B cell (primary cell): ENCODE results near the gene MYL6B. TPM values are rescaled to one million over a fixed set of nuclear protein-coding genes. Genes with fewer than 3 reads are reported as not detected.
"Not testable (repeated sequence)": the region's sequence is repeated elsewhere in the genome, so short reads cannot be mapped to it uniquely, and the experiment has no call there.

Source experiments
- ATAC-seq: fragments of 200-7000 bp; cut with Tn5 transposase; one replicate; pipeline ENCODE4 v1.10.0; 2021; ENCODE audit warnings: low read depth, mild to moderate bottlenecking, moderate number of reproducible peaks, moderate library complexity
- CTCF ChIA-PET: fragments of 350-600 bp; sonication (Branson Sonifier 250); formaldehyde crosslinking; loops from one replicate; lab custom pipeline; 2021; ENCODE audit warnings: antibody characterized with exemption, inconsistent platforms; lab: Charles Lee
- POLR2A ChIA-PET: fragments of 350-600 bp; sonication (Branson Sonifier 250); formaldehyde crosslinking; loops from one replicate; lab custom pipeline; 2021; ENCODE audit warnings: antibody characterized with exemption; lab: Charles Lee
- DNase-seq: peaks from one replicate; pipeline ENCODE4 v3.0.0; 2013
- H2AFZ ChIP-seq: 2 replicates; pipeline ENCODE4 v1.6.1; 2012; ENCODE audit warnings: mild to moderate bottlenecking, low read depth, low read length; ENCODE audit not compliant: insufficient read depth, poor library complexity, severe bottlenecking
- H3K27ac ChIP-seq, 2 donors: 1 replicate in 1 of 2; 2 replicates in 1 of 2; pipeline ENCODE4 v1.5.1; 2012 to 2013; ENCODE audit warnings: low read length in 2 of 2, mild to moderate bottlenecking in 2 of 2, moderate library complexity in 1 of 2
- H3K27me3 ChIP-seq, 4 experiments: fragments of 200-600 bp in 1 of 4; sonication (generic) in 1 of 4; replicated peaks in 1 of 4; 1 replicate in 2 of 4; 2 replicates in 2 of 4; pipeline versions ENCODE4 v1.6.1 to v1.7.0; 2013 to 2016; ENCODE audit warnings: low read length in 3 of 4, mild to moderate bottlenecking in 2 of 4, mixed read lengths in 1 of 4, moderate library complexity in 1 of 4; ENCODE audit not compliant: insufficient read depth in 4 of 4, control insufficient read depth in 3 of 4; ENCODE audit errors: control extremely low read depth in 1 of 4
- H3K36me3 ChIP-seq, 2 experiments: replicated peaks in 1 of 2; 1 replicate in 1 of 2; 2 replicates in 1 of 2; pipeline versions ENCODE4 v1.6.1 to v1.7.1; 2013; ENCODE audit warnings: low read length in 1 of 2; ENCODE audit not compliant: insufficient read depth in 2 of 2, control insufficient read depth in 1 of 2; ENCODE audit errors: control extremely low read depth in 1 of 2, extremely low read depth in 1 of 2
- H3K4me1 ChIP-seq, 2 donors: fragments of 200-600 bp in 1 of 2; sonication (generic) in 1 of 2; 1 replicate in 1 of 2; 2 replicates in 1 of 2; pipeline versions ENCODE4 v1.5.1 to v1.6.1; 2013 to 2017; ENCODE audit warnings: low read length in 2 of 2; ENCODE audit not compliant: control insufficient read depth in 2 of 2, insufficient read depth in 2 of 2
- H3K4me2 ChIP-seq: replicated peaks from 2 replicates; pipeline ENCODE3; 2012; ENCODE audit warnings: mild to moderate bottlenecking, low read depth, low read length; ENCODE audit not compliant: poor library complexity, severe bottlenecking
- H3K4me3 ChIP-seq, 5 experiments: fragments of 200-600 bp in 1 of 5; sonication (generic) in 1 of 5; 1 replicate in 3 of 5; 2 replicates in 2 of 5; pipeline versions ENCODE4 v1.5.1 to v1.7.0; 2011 to 2016; ENCODE audit warnings: low read length in 4 of 5, mild to moderate bottlenecking in 4 of 5, low read depth in 2 of 5, control low read depth in 1 of 5, moderate library complexity in 1 of 5; ENCODE audit not compliant: insufficient read depth in 1 of 5; ENCODE audit errors: control extremely low read depth in 1 of 5, extremely low read depth in 1 of 5
- H3K79me2 ChIP-seq: fragments of 200-600 bp; sonication (generic); one replicate; pipeline ENCODE4 v1.6.0; 2016; ENCODE audit warnings: low read length; ENCODE audit not compliant: control insufficient read depth, insufficient read depth
- H3K9ac ChIP-seq: fragments of 200-600 bp; sonication (generic); 2 replicates; pipeline ENCODE4 v1.6.1; 2017; ENCODE audit warnings: mild to moderate bottlenecking, low read length, moderate library complexity
- H3K9me3 ChIP-seq, 3 donors: one replicate each; pipeline versions ENCODE4 v1.6.1 to v1.7.1; 2013; ENCODE audit warnings: low read length in 2 of 3; ENCODE audit not compliant: control insufficient read depth in 2 of 3, insufficient read depth in 1 of 3; ENCODE audit errors: control extremely low read depth in 1 of 3
- H4K20me1 ChIP-seq: 2 replicates; pipeline ENCODE4 v1.6.0; 2012; ENCODE audit warnings: mild to moderate bottlenecking, low read length; ENCODE audit not compliant: insufficient read depth, control insufficient read depth, poor library complexity, severe bottlenecking
- H3K27ac Mint-ChIP-seq: one replicate; pipeline ENCODE4 v1.8.0; 2021; ENCODE audit warnings: mixed read lengths
- H3K27me3 Mint-ChIP-seq: one replicate; pipeline ENCODE4 v1.8.0; 2021; ENCODE audit warnings: mixed read lengths
- H3K4me1 Mint-ChIP-seq: one replicate; pipeline ENCODE4 v1.8.0; 2021; ENCODE audit warnings: mixed read lengths
- H3K4me3 Mint-ChIP-seq: one replicate; pipeline ENCODE4 v1.8.0; 2021; ENCODE audit warnings: mixed read lengths
- H3K9me3 Mint-ChIP-seq: one replicate; pipeline ENCODE4 v1.8.0; 2022; ENCODE audit warnings: mixed read lengths; ENCODE audit not compliant: insufficient read depth
- CTCF ChIP-seq: fragments of 200-600 bp; IDR thresholded peaks from one replicate; pipeline ENCODE4 v1.8.0; 2022; ENCODE audit warnings: antibody characterized with exemption, mild to moderate bottlenecking
- EZH2 ChIP-seq: IDR thresholded peaks from 2 replicates; pipeline ENCODE4 v1.6.1; 2012; ENCODE audit warnings: borderline replicate concordance, low read depth, mild to moderate bottlenecking, moderate library complexity, low read length; ENCODE audit not compliant: insufficient read depth, poor library complexity, severe bottlenecking
- WGBS: methylation state at CpG from one replicate; pipeline ENCODE4 v1.1.5; 2013; ENCODE audit warnings: missing lambda C conversion rate; ENCODE audit not compliant: insufficient coverage; 5-methylcytosine and 5-hydroxymethylcytosine counted together
- intact Hi-C: fragments of 100-400 bp; cut with micrococcal nuclease; formaldehyde crosslinking; loops from one replicate; pipeline ENCODE4 v1.10.0; 2022
- polyA plus RNA-seq: library from polyadenylated mRNA; depleted of rRNA; stranded (reverse); fragments of >200 nt; gene quantifications from 2 replicates; pipeline ENCODE4 v1.2.3, GENCODE V29; 2012
- total RNA-seq, 2 donors: library from RNA; stranded (reverse); fragments of 120-200 nt in 1 of 2; gene quantifications; 1 replicate in 1 of 2; 2 replicates in 1 of 2; pipeline versions ENCODE4 v1.2.3 to v1.2.4, GENCODE V29; 2013 to 2022

Gene MYL6B
- total and polyA plus RNA-seq, 2 donors (not counting 1 experiment from before 2014, with no cell fraction given) = 25.7 to 27.8 TPM

- H3K27ac Mint-ChIP-seq = peak overlapping the region; percentile 50
- Histone ChIP-seq H4K20me1 (no peaks in the 10 kb centered on the region), H3K9ac (no peak overlapping the region), H3K36me3 (no peaks in the 10 kb centered on the region), H3K4me1 (peaks cover 10 to 23% of the 10 kb centered on the region in 2 donors), H2AFZ (peak overlapping the region; percentile 81), H3K4me2 (peak overlapping the region; percentile 24), H3K27ac (no peak overlapping the region), H3K79me2 (peaks cover 11% of the 10 kb centered on the region), H3K27me3 (no peaks in the 10 kb centered on the region), H3K9me3 (no peaks in the 10 kb centered on the region), H3K4me3 (no peak overlapping the region)
- intact Hi-C loops = loop anchor here (1.0 to 5.0 kb wide), 9 partner anchors 16 to 308 kb away; partner anchors contain the start of genes ANKRD52, CNPY2, COQ10A and NABP2
- TF ChIP-seq CTCF = peak; percentile 87
- no peak for TF ChIP-seq EZH2
- no peaks in the 10 kb centered on the region for H3K27me3 Mint-ChIP-seq
- H3K4me1 Mint-ChIP-seq = peaks cover 34% of the 10 kb centered on the region
- peak overlapping the region; percentile 27 for H3K4me3 Mint-ChIP-seq
- CTCF ChIA-PET = interaction anchor here (0.9 to 6.7 kb wide), 14 partner anchors 8 to 454 kb away, joined by 3 to 247 read pairs (median 10); partner anchors contain the start of genes ANKRD52, ESYT1, NABP2 and RNF41
- no peaks in the 10 kb centered on the region for H3K9me3 Mint-ChIP-seq
- peak; percentile 86 for DNase-seq
- POLR2A ChIA-PET = interaction anchor here (0.8 to 1.2 kb wide), 2 partner anchors 15 to 29 kb away, joined by 3 to 6 read pairs; partner anchors contain the start of gene RNF41
- no peak for ATAC-seq
- WGBS = 71% methylated on average over 1 of the region's 1 CpG
Observed at GRCh38 chr12:56193025-56193578, 40.7 kb downstream of the MYL6B start.

DNA sequence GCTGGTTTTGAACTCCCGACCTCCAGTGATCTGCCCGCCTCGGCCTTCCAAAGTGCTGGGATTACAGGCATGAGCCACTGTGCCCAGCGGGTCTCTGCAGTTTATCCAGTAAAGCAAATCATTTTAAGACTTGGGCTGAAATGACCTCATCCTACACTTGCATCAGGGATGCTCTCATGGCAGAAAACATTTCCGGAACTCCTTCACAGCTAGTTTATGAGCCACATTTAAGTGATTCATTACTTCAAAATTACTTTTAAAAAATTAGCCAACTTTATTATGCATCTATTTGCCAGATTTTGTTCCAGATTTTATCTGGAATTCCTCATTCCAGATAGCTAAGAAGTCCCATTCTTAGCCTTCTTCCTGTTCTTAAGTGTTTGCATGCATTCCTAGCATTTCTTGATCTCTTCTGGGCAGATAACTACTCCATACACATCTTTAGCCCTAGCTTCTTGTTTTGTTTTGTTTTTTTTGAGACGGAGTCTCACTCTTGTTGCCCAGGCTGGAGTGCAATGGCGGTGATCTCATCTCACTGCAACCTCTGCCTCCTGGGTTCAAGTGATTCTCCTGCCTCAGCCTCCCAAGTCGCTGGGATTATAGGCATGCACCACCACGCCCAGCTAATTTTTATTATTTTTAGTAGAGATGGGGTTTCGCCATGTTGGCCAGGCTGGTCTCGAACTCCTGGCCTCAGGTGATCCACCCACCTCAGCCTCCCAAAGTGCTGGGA is 44.6 kb downstream of the MYL6B start:
- H3K27me3 ChIP-seq, H3K4me2 ChIP-seq, DNase-seq, intact Hi-C loops, H4K20me1 ChIP-seq, H3K27me3 Mint-ChIP-seq, H3K4me3 ChIP-seq, POLR2A ChIA-PET, H3K9ac ChIP-seq, H3K27ac Mint-ChIP-seq, H3K4me3 Mint-ChIP-seq, H3K79me2 ChIP-seq, H3K9me3 Mint-ChIP-seq, H3K27ac ChIP-seq, H2AFZ ChIP-seq, ATAC-seq, H3K36me3 ChIP-seq, H3K9me3 ChIP-seq, H3K4me1 ChIP-seq: not testable (repeated sequence)
- H3K4me1 Mint-ChIP-seq = peaks cover 11% of the 10 kb centered on the region
- CTCF ChIA-PET = interaction anchor here (1.2 to 2.3 kb wide), 4 partner anchors 9 to 267 kb away, joined by 4 to 6 read pairs (median 5); partner anchors contain the start of gene RNF41
- WGBS = 100% methylated on average over 4 of the region's 11 CpGs
